Neural cell (in vitro differentiated cells): Measurements from ENCODE around the gene RAB22A. TPM values are rescaled to one million over a fixed set of nuclear protein-coding genes. Genes with fewer than 3 reads are reported as not detected.

Source experiments
- H2AFZ ChIP-seq: fragments of 200-600, 300-800 bp; sonication (generic), shearing (Covaris generic); 2 replicates; pipeline ENCODE4 v1.6.0; 2014; ENCODE audit warnings: low read depth, mild to moderate bottlenecking, antibody characterized with exemption, low read length, moderate library complexity
- H3F3A ChIP-seq: fragments of 200-600 bp; shearing (Covaris generic); 2 replicates; pipeline ENCODE4 v1.6.1; 2016; ENCODE audit warnings: mild to moderate bottlenecking, moderate library complexity, mixed read lengths, antibody characterized with exemption, low read length; ENCODE audit not compliant: insufficient read depth, poor library complexity, severe bottlenecking
- H3K27ac ChIP-seq: fragments of 200-600, 300-800 bp; sonication (generic), shearing (Covaris generic); 2 replicates; pipeline ENCODE4 v1.5.1; 2014; ENCODE audit warnings: mild to moderate bottlenecking, low read length, moderate library complexity
- H3K27me3 ChIP-seq: fragments of 300-800, 200-600 bp; sonication (generic), shearing (Covaris generic); 2 replicates; pipeline ENCODE4 v1.6.0; 2014; ENCODE audit warnings: mild to moderate bottlenecking, low read depth, low read length, moderate library complexity; ENCODE audit not compliant: insufficient read depth
- H3K36me3 ChIP-seq: fragments of 300-800, 200-600 bp; sonication (generic), shearing (Covaris generic); 2 replicates; pipeline ENCODE4 v1.5.1; 2014; ENCODE audit warnings: mild to moderate bottlenecking, antibody characterized with exemption, low read length, moderate library complexity; ENCODE audit not compliant: insufficient read depth
- H3K4me2 ChIP-seq: fragments of 300-800, 200-600 bp; sonication (generic), shearing (Covaris generic); 2 replicates; pipeline ENCODE4 v1.6.0; 2014; ENCODE audit warnings: mild to moderate bottlenecking, low read length
- H3K4me3 ChIP-seq: fragments of 300-800, 200-600 bp; sonication (generic), shearing (Covaris generic); 2 replicates; pipeline ENCODE4 v1.5.1; 2014; ENCODE audit warnings: mild to moderate bottlenecking, low read length, moderate library complexity
- H3K79me2 ChIP-seq: fragments of 200-600 bp; shearing (Covaris generic); replicated peaks from 2 replicates; pipeline ENCODE4 v1.6.0; 2014; ENCODE audit warnings: mild to moderate bottlenecking, low read length, moderate library complexity; ENCODE audit not compliant: insufficient read depth
- H3K9ac ChIP-seq: fragments of 300-800, 200-600 bp; sonication (generic), shearing (Covaris generic); 2 replicates; pipeline ENCODE4 v1.6.1; 2016; ENCODE audit warnings: mild to moderate bottlenecking, low read length, mixed read lengths
- H3K9me2 ChIP-seq: fragments of 200-600 bp; shearing (Covaris generic); 2 replicates; pipeline ENCODE4 v1.6.1; 2016; ENCODE audit warnings: mild to moderate bottlenecking, low read length, mixed read lengths; ENCODE audit not compliant: insufficient read depth
- H3K9me3 ChIP-seq: fragments of 200-600, 300-800 bp; sonication (generic), shearing (Covaris generic); 2 replicates; pipeline ENCODE4 v1.6.1; 2016; ENCODE audit warnings: mild to moderate bottlenecking, mixed run types, low read length, moderate library complexity, mixed read lengths
- H4K20me1 ChIP-seq: fragments of 200-600 bp; shearing (Covaris generic); 2 replicates; pipeline ENCODE4 v1.6.1; 2016; ENCODE audit warnings: mild to moderate bottlenecking, mixed run types; ENCODE audit not compliant: insufficient read depth
- CTCF ChIP-seq: fragments of 450-650 bp; IDR thresholded peaks from 2 replicates; pipeline ENCODE4 v1.5.1; 2014; ENCODE audit warnings: antibody characterized with exemption, mild to moderate bottlenecking, moderate library complexity; ENCODE audit not compliant: poor library complexity, severe bottlenecking
- EP300 ChIP-seq: fragments of 450-650 bp; conservative IDR thresholded peaks from 2 replicates; pipeline ENCODE4 v1.6.1; 2014; ENCODE audit warnings: antibody characterized with exemption, mild to moderate bottlenecking, moderate library complexity; ENCODE audit not compliant: poor library complexity, severe bottlenecking
- EZH2 ChIP-seq: fragments of 200-600, 300-800 bp; shearing (Covaris generic), sonication (generic); IDR thresholded peaks from 2 replicates; pipeline ENCODE4 v1.6.1; 2014; ENCODE audit warnings: antibody characterized with exemption, low read length, borderline replicate concordance, mild to moderate bottlenecking; ENCODE audit not compliant: insufficient read depth, poor library complexity, severe bottlenecking
- MXI1 ChIP-seq: fragments of 450-650 bp; conservative IDR thresholded peaks from 2 replicates; pipeline ENCODE4 v1.6.1; 2014; ENCODE audit warnings: antibody characterized with exemption, mild to moderate bottlenecking; ENCODE audit not compliant: poor library complexity, severe bottlenecking
- POLR2AphosphoS5 ChIP-seq: IDR thresholded peaks from 2 replicates; pipeline ENCODE4 v1.6.1; 2012
- RAD21 ChIP-seq: fragments of 450-650 bp; conservative IDR thresholded peaks from 2 replicates; pipeline ENCODE4 v1.6.1; 2014; ENCODE audit warnings: antibody characterized with exemption, mild to moderate bottlenecking, moderate library complexity
- REST ChIP-seq: IDR thresholded peaks from 2 replicates; pipeline ENCODE4 v1.6.1; 2012; ENCODE audit warnings: borderline replicate concordance
- SMC3 ChIP-seq: fragments of 450-650 bp; conservative IDR thresholded peaks from 2 replicates; pipeline ENCODE4 v1.6.1; 2014; ENCODE audit warnings: antibody characterized with exemption, mild to moderate bottlenecking, moderate library complexity; ENCODE audit not compliant: poor library complexity
- TAF1 ChIP-seq: IDR thresholded peaks from 2 replicates; pipeline ENCODE4 v1.6.1; 2012; ENCODE audit warnings: low read depth
- polyA plus RNA-seq: library from polyadenylated mRNA; depleted of rRNA; stranded (reverse); fragments of >200 nt; gene quantifications from 2 replicates; pipeline ENCODE4 v1.2.3, GENCODE V29; 2014

The RAB22A gene
- polyA plus RNA-seq, 1 donor from 2014 or later = 15.7 TPM

GRCh38 chr20:58374906-58375758, 65.6 kb downstream of the RAB22A start:
- Histone ChIP-seq H3K27me3 (no peaks in the 10 kb centered on the region), H3F3A (no peaks in the 10 kb centered on the region), H3K4me3 (peak overlapping the region; percentile 10), H2AFZ (peak overlapping the region; percentile 23), H3K9ac (peak overlapping the region; percentile 41), H4K20me1 (no peaks in the 10 kb centered on the region), H3K9me2 (no peaks in the 10 kb centered on the region), H3K36me3 (no peaks in the 10 kb centered on the region), H3K79me2 (no peaks in the 10 kb centered on the region), H3K4me2 (no peak overlapping the region), H3K9me3 (no peaks in the 10 kb centered on the region), H3K27ac (peak overlapping the region; percentile 13)
- TF ChIP-seq CTCF = no peak
- TF ChIP-seq REST = no peak
- TF ChIP-seq RAD21 = no peak
- no peak for TF ChIP-seq EZH2
- no peak for TF ChIP-seq EP300
- TF ChIP-seq MXI1 = no peak
- no peak for TF ChIP-seq TAF1
- TF ChIP-seq SMC3 = no peak
- TF ChIP-seq POLR2AphosphoS5 = no peak

- H2AFZ ChIP-seq = peak overlapping the region; percentile 37
- no peaks in the 10 kb centered on the region for H4K20me1 ChIP-seq
- no peak overlapping the region for H3K4me2 ChIP-seq
- no peaks in the 10 kb centered on the region for H3F3A ChIP-seq
- TF ChIP-seq RAD21 = no peak
- no peak for TF ChIP-seq SMC3
- no peak for TF ChIP-seq POLR2AphosphoS5
- TF ChIP-seq MXI1 = no peak
- TF ChIP-seq REST = no peak
- no peak for TF ChIP-seq EZH2
- TF ChIP-seq EP300 = no peak
- H3K9me2 ChIP-seq = no peaks in the 10 kb centered on the region
- H3K9ac ChIP-seq = peak overlapping the region; percentile 41
- H3K36me3 ChIP-seq = no peaks in the 10 kb centered on the region
- H3K4me3 ChIP-seq = peak overlapping the region; percentile 10
- peak overlapping the region; percentile 13 for H3K27ac ChIP-seq
- H3K9me3 ChIP-seq = no peaks in the 10 kb centered on the region
- no peaks in the 10 kb centered on the region for H3K27me3 ChIP-seq
- no peaks in the 10 kb centered on the region for H3K79me2 ChIP-seq
Observed at GRCh38 chr20:58375759-58376352, 66.3 kb downstream of the RAB22A start.
